Measurements from ENCODE around the gene SAMD11. TPM values are rescaled to one million over a fixed set of nuclear protein-coding genes. Genes with fewer than 3 reads are reported as not detected.
"Not testable (repeated sequence)": the region's sequence is repeated elsewhere in the genome, so short reads cannot be mapped to it uniquely, and the experiment has no call there.

Gene SAMD11
- polyA plus RNA-seq, 6 donors from 2014 or later: 0.19 to 0.40 TPM; not detected in 4

GRCh38 chr1:971751-972506, 48.2 kb downstream of the SAMD11 start:
- no peak for DNase-seq
- ATAC-seq (ENCODE audit: low read depth in 2 of 2): no peak
- Mint-ChIP-seq H3K27ac (no peak overlapping the region), H3K4me3 (no peak overlapping the region), H3K36me3 (no peaks in the 10 kb centered on the region), H3K4me1 (peaks cover 0 to 10% (median 8%) of the 10 kb centered on the region in 3 donors), H3K9me3 (no peaks in the 10 kb centered on the region), H3K27me3 (peaks cover 18 to 53% (median 38%) of the 10 kb centered on the region in 3 donors)

GRCh38 chr1:972726-973458, 49.2 kb downstream of the SAMD11 start:
- no peaks in the 10 kb centered on the region for H3K9me3 Mint-ChIP-seq
- no peaks in the 10 kb centered on the region for H3K36me3 Mint-ChIP-seq
- ATAC-seq (ENCODE audit: low read depth in 2 of 2): no peak
- DNase-seq: no peak
- H3K27ac Mint-ChIP-seq: no peak overlapping the region
- peaks cover 18 to 53% (median 39%) of the 10 kb centered on the region in 3 donors for H3K27me3 Mint-ChIP-seq
- H3K4me1 Mint-ChIP-seq: peaks cover 0 to 10% (median 8%) of the 10 kb centered on the region in 3 donors
- no peak overlapping the region for H3K4me3 Mint-ChIP-seq

GRCh38 chr1:973459-974292, 50.0 kb downstream of the SAMD11 start:
- Mint-ChIP-seq H3K36me3 (no peaks in the 10 kb centered on the region), H3K27me3 (peaks cover 13 to 53% (median 39%) of the 10 kb centered on the region in 3 donors), H3K9me3 (no peaks in the 10 kb centered on the region), H3K4me1 (peaks cover 4 to 14% (median 8%) of the 10 kb centered on the region in 3 donors), H3K4me3 (no peak overlapping the region), H3K27ac (no peak overlapping the region)
- DNase-seq: no peak
- ATAC-seq (ENCODE audit: low read depth in 2 of 2): no peak

GRCh38 chr1:974293-974640, 50.5 kb downstream of the SAMD11 start:
- no peak overlapping the region for H3K4me3 Mint-ChIP-seq
- ATAC-seq (ENCODE audit: low read depth in 2 of 2): no peak
- no peaks in the 10 kb centered on the region for H3K36me3 Mint-ChIP-seq
- peaks cover 7 to 47% (median 33%) of the 10 kb centered on the region in 3 donors for H3K27me3 Mint-ChIP-seq
- DNase-seq: no peak
- H3K4me1 Mint-ChIP-seq: peaks cover 4 to 14% (median 8%) of the 10 kb centered on the region in 3 donors
- no peaks in the 10 kb centered on the region for H3K9me3 Mint-ChIP-seq
- H3K27ac Mint-ChIP-seq: no peak overlapping the region

- Mint-ChIP-seq H3K4me1 (peaks cover 4 to 10% (median 8%) of the 10 kb centered on the region in 3 donors), H3K9me3 (no peaks in the 10 kb centered on the region), H3K4me3 (no peak overlapping the region), H3K27ac (peak overlapping the region in 1 of 6 donors; percentile 66), H3K27me3 (peaks cover 2 to 42% (median 28%) of the 10 kb centered on the region in 3 donors), H3K36me3 (no peaks in the 10 kb centered on the region)
- ATAC-seq (ENCODE audit: low read depth in 2 of 2): no peak
- no peak for DNase-seq
Measured at GRCh38 chr1:974687-975328, 51.1 kb downstream of the SAMD11 start.

GRCh38 chr1:975365-975764, 51.6 kb downstream of the SAMD11 start:
- H3K27ac Mint-ChIP-seq: peak overlapping the region in 1 of 6 donors; percentile 66
- H3K9me3 Mint-ChIP-seq: no peaks in the 10 kb centered on the region
- peak overlapping the region in 3 of 8 donors; percentile 34 to 56 (median 47) for H3K4me3 Mint-ChIP-seq
- no peak for DNase-seq
- peaks cover 4 to 10% (median 8%) of the 10 kb centered on the region in 3 donors for H3K4me1 Mint-ChIP-seq
- H3K36me3 Mint-ChIP-seq: no peaks in the 10 kb centered on the region
- ATAC-seq (ENCODE audit: low read depth in 2 of 2): no peak
- peaks cover 0 to 39% (median 26%) of the 10 kb centered on the region in 3 donors for H3K27me3 Mint-ChIP-seq

GRCh38 chr1:975896-976683, 52.4 kb downstream of the SAMD11 start:
- DNase-seq: peak; percentile 51
- peaks cover 0 to 40% (median 26%) of the 10 kb centered on the region in 3 donors for H3K27me3 Mint-ChIP-seq
- H3K36me3 Mint-ChIP-seq: no peaks in the 10 kb centered on the region
- no peaks in the 10 kb centered on the region for H3K9me3 Mint-ChIP-seq
- peak; percentile 84 to 85 for ATAC-seq (ENCODE audit: low read depth in 2 of 2)
- H3K4me1 Mint-ChIP-seq: peaks cover 4 to 10% (median 8%) of the 10 kb centered on the region in 3 donors
- peak overlapping the region in 6 of 8 donors; percentile 34 to 58 (median 50) for H3K4me3 Mint-ChIP-seq
- peak overlapping the region in 3 of 6 donors; percentile 25 to 76 (median 45) for H3K27ac Mint-ChIP-seq

- H3K4me3 Mint-ChIP-seq; H3K9me3 Mint-ChIP-seq; H3K36me3 Mint-ChIP-seq; ATAC-seq (ENCODE audit: low read depth in 2 of 2); H3K27ac Mint-ChIP-seq; DNase-seq: not testable (repeated sequence)
- peaks cover 4 to 10% (median 8%) of the 10 kb centered on the region in 3 donors for H3K4me1 Mint-ChIP-seq
- H3K27me3 Mint-ChIP-seq: peaks cover 0 to 41% (median 26%) of the 10 kb centered on the region in 3 donors
Measured at GRCh38 chr1:976791-977190, 53.1 kb downstream of the SAMD11 start.

GRCh38 chr1:978069-978834, 54.5 kb downstream of the SAMD11 start:
- ATAC-seq (ENCODE audit: low read depth in 2 of 2) (no peak), DNase-seq (no peak)
- Mint-ChIP-seq H3K27ac (peak overlapping the region in 1 of 6 donors; percentile 80), H3K9me3 (no peaks in the 10 kb centered on the region), H3K4me1 (peaks cover 4 to 10% (median 8%) of the 10 kb centered on the region in 3 donors), H3K4me3 (peak overlapping the region in 2 of 8 donors; percentile 36 to 48), H3K36me3 (no peaks in the 10 kb centered on the region), H3K27me3 (peaks cover 2 to 52% (median 39%) of the 10 kb centered on the region in 3 donors)

- no peak overlapping the region for H3K4me3 Mint-ChIP-seq
- ATAC-seq (ENCODE audit: low read depth in 2 of 2) (no peak), DNase-seq (no peak)
- H3K27ac Mint-ChIP-seq: no peak overlapping the region
- H3K36me3 Mint-ChIP-seq: no peaks in the 10 kb centered on the region
- no peaks in the 10 kb centered on the region for H3K9me3 Mint-ChIP-seq
- H3K27me3 Mint-ChIP-seq: peaks cover 4 to 55% (median 46%) of the 10 kb centered on the region in 3 donors
- peaks cover 4 to 10% (median 8%) of the 10 kb centered on the region in 3 donors for H3K4me1 Mint-ChIP-seq
Measured at GRCh38 chr1:978835-979743, 55.4 kb downstream of the SAMD11 start.

- H3K36me3 Mint-ChIP-seq: no peaks in the 10 kb centered on the region
- ATAC-seq (ENCODE audit: low read depth in 2 of 2) (no peak), DNase-seq (no peak)
- H3K27me3 Mint-ChIP-seq: peaks cover 4 to 49% (median 42%) of the 10 kb centered on the region in 3 donors
- no peak overlapping the region for H3K27ac Mint-ChIP-seq
- H3K4me3 Mint-ChIP-seq: no peak overlapping the region
- peaks cover 4 to 10% (median 8%) of the 10 kb centered on the region in 3 donors for H3K4me1 Mint-ChIP-seq
- no peaks in the 10 kb centered on the region for H3K9me3 Mint-ChIP-seq
Measured at GRCh38 chr1:979744-980072, 56.0 kb downstream of the SAMD11 start.
